AG10803 (cell line): ENCODE results near the gene MND1.
A peak's percentile ranks its signal among the peaks of the same experiment; 100 is the strongest.

ENCODE experiments used
- DNase-seq: peaks from one replicate; pipeline ENCODE4 v3.0.0; 2010; ENCODE audit warnings: low read depth
- H3K4me3 ChIP-seq: 2 replicates; pipeline ENCODE4 v1.5.1; 2011; ENCODE audit warnings: mild to moderate bottlenecking, low read length, control low read depth
- CTCF ChIP-seq: conservative IDR thresholded peaks from 2 replicates; pipeline ENCODE4 v1.5.1; 2011; ENCODE audit warnings: mild to moderate bottlenecking, low read length, control low read depth, inconsistent platforms

The MND1 gene

GRCh38 chr4:153398713-153399112, 54.2 kb downstream of the MND1 start:
- no peak for DNase-seq
- no peak overlapping the region for H3K4me3 ChIP-seq
- no peak for TF ChIP-seq CTCF

- no peak for DNase-seq
- H3K4me3 ChIP-seq = no peak overlapping the region
- no peak for TF ChIP-seq CTCF
Measured at GRCh38 chr4:153399358-153399757, 54.9 kb downstream of the MND1 start.

- no peak overlapping the region for H3K4me3 ChIP-seq
- TF ChIP-seq CTCF = no peak
- DNase-seq = no peak
Measured at GRCh38 chr4:153401501-153401900, 57.0 kb downstream of the MND1 start.

GRCh38 chr4:153402366-153402765, 57.9 kb downstream of the MND1 start:
- peak; percentile 80 for DNase-seq
- no peak overlapping the region for H3K4me3 ChIP-seq
- TF ChIP-seq CTCF = no peak

- DNase-seq = peak; percentile 40
- no peak overlapping the region for H3K4me3 ChIP-seq
- TF ChIP-seq CTCF = no peak
Measured at GRCh38 chr4:153403726-153404125, 59.2 kb downstream of the MND1 start.

- H3K4me3 ChIP-seq = no peak overlapping the region
- DNase-seq = no peak
- no peak for TF ChIP-seq CTCF
Measured at GRCh38 chr4:153407906-153408305, 63.4 kb downstream of the MND1 start.

GRCh38 chr4:153408932-153409331, 64.4 kb downstream of the MND1 start:
- DNase-seq = no peak
- TF ChIP-seq CTCF = no peak
- no peak overlapping the region for H3K4me3 ChIP-seq
